PC-9 (cell line): ENCODE results near the gene LGR6.

ENCODE experiments used
- CTCF ChIP-seq: fragments of 200-600 bp; sonication (generic); conservative IDR thresholded peaks from 2 replicates; pipeline ENCODE4 v1.6.1; 2017; ENCODE audit warnings: mixed run types, antibody characterized with exemption, mild to moderate bottlenecking, moderate library complexity
- EZH2 ChIP-seq: fragments of 200-600 bp; sonication (generic); IDR thresholded peaks from 2 replicates; pipeline ENCODE4 v1.8.0; 2017; ENCODE audit warnings: antibody characterized with exemption, low read depth

GRCh38 chr1:202249436-202249835 lies 55.8 kb downstream of the LGR6 start:
- TF ChIP-seq CTCF = no peak
- no peak for TF ChIP-seq EZH2
